HG03558 (cell line): ENCODE measurements around the gene C1orf94.

Source experiments
- ATAC-seq: cut with Tn5 transposase; IDR thresholded peaks from one replicate; pipeline ENCODE4 v1.9.1; 2021; ENCODE audit warnings: moderate number of reproducible peaks; ENCODE audit not compliant: unreplicated experiment; ENCODE audit errors: extremely low read depth

Gene C1orf94

GRCh38 chr1:34237151-34237815 is 60.6 kb downstream of the C1orf94 start:
- no peak for ATAC-seq

GRCh38 chr1:34245967-34246366 is 69.3 kb downstream of the C1orf94 start:
- no peak for ATAC-seq

GRCh38 chr1:34250342-34250741 is 73.6 kb downstream of the C1orf94 start:
- no peak for ATAC-seq

DNA sequence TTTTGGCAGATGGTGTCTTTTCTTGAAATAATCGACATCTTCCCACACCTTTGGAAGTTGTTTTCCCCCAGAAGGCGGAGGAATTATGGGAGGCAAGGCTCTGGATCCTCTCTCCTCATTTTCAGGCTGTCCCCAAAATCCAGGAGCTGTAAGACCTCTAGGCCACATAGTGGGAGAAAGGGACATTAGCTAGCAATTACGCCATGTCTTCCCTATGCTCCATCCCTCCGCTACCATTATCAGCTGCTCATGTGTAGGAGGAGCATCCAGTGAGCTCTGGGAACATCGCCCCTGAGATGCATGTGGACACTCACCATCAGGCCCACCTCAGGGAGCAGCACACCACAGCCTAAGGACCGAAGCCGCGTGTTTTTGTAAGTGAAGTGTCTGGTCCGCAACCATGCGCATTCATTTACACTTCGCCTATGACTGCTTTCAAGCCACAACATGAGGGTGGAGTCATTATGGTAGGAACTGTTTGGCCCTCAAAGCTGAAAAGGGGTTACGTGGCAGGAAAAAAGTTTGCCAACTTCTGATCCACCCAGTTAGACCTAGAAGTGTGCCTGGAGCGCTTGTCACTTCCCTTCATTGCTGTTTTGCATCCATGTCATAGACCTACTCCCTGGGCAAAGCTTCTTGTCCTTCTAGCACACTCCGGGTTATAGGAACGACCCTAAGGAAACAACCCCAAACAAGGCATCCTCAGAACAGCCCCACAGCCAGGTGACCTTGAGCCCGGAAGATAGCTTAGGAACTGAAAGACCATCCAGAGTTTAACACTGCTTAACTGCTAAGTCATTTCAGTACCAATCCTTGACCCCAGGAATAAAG is 85.5 kb downstream of the C1orf94 start:
- ATAC-seq: no peak

DNA sequence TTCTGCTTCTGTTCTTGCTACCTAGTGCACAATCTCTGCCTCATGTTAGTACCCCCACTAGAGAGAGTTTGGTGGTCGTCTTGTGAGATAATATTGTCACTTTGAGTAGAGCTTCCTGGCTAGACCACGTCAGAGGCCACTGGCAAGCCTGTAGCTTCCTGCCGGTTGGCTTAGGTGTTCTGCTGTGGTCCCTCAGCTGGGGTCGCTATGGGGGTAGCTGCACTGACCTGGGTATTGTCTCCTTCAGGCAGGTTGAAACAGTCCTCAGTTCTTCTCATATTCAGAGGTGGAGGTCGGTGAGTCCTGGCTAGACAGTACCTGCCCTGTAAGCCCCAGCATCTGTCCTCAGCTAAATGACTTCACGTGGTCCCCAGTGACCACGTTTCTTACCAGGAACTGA is 86.2 kb downstream of the C1orf94 start:
- no peak for ATAC-seq

DNA sequence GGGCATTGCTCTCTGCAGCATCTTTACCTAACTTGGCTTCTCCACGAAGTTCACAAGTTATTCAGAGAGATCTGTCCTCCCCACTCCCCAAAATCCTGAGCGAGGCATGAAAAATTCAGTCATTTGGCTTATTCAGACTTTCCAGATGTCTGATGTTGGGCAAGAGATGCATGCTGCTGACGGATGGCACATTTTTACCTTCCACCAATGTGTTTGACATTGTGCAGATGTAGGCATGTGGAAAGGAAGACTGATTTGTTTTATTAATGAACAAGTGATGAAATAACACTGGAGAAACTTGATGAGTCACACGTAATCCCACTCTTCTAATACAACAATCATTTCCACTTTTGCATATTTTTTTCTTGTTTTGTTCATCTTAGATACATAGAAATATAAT is 86.7 kb downstream of the C1orf94 start:
- no peak for ATAC-seq

DNA sequence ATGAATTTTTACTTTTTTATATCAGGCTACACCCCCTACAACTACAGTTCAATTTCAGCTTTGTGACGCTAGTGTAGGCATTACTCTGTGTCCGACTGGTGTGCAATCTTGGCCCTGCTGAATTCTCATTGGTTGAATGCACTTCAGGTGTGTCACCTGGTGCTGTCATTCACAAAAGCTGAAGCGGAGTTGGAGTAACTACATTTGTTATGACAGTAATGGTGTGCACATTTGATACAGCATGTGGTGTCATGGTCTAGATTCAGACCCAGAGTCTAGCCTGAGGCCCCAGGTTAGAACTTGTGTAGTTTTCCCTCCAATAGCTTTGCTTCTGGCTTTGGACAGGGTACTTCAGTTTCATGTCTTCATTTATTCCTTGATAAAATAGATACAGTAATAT is 88.7 kb downstream of the C1orf94 start:
- ATAC-seq: no peak

- no peak for ATAC-seq
Observed at GRCh38 chr1:34266127-34266951, 89.6 kb downstream of the C1orf94 start.

GRCh38 chr1:34267326-34267725 is 90.6 kb downstream of the C1orf94 start:
- ATAC-seq: no peak

DNA sequence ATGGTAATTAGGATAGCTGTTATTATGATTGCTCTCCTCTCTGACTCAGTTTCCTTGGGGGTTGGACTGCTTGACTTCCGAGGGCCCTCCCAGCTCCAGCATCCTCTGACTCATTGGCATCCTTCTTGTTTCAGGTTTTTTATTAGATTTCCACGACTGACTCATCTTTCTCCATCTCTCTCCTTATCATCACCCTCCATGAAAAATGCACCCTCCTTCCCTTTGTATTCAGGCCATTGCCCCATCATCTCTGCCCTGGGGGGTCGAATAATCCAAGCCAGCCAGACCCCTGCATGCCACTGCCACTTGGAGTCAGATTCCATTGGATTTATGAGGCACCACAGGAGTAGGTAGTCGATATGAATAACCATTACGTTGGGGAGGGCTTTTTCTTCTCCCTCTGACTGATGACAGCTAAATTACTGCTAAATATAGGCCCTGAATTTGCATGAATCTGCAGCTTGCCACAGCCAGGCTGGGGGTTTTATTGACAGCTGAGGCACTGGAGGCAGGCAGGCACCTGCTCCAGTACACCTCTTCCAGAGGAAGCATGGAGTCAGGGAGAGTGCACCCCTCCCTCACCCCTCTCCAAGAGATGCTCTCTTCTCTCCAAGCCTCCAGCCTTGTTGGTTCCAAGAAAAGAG is 91.7 kb downstream of the C1orf94 start:
- ATAC-seq: no peak
